ENCODE measurements around the gene OSM.
A peak's percentile ranks its signal among the peaks of the same experiment; 100 is the strongest.

GRCh38 chr22:30262917-30263741 lies 3.5 kb downstream of the OSM start:
- TF ChIP-seq CTCF (IDR thresholded peaks at IDR 0.05) = peak; percentile 89 to 99 (median 98)
- TF ChIP-seq POLR2A (IDR thresholded peaks at IDR 0.05) = no peak

Data from sigmoid colon (tissue), 3 donors.